Fibroblast of lung (primary cell): ENCODE results near the gene RARG. TPM values are rescaled to one million over a fixed set of nuclear protein-coding genes. Genes with fewer than 3 reads are reported as not detected.

Experiments
- DNase-seq, 2 donors: peaks; one replicate each; pipeline versions ENCODE4 v3.0.0 to v3.0.0-alpha.2; 2010; ENCODE audit warnings: low read depth in 2 of 2
- H2AFZ ChIP-seq: 2 replicates; pipeline ENCODE4 v1.5.1; 2012; ENCODE audit warnings: low read length, control low read depth, inconsistent platforms
- H3K27ac ChIP-seq: 2 replicates; pipeline ENCODE4 v1.5.1; 2011; ENCODE audit warnings: low read length, control low read depth; ENCODE audit not compliant: insufficient read depth
- H3K27me3 ChIP-seq: 2 replicates; pipeline ENCODE4 v1.5.1; 2011; ENCODE audit warnings: mild to moderate bottlenecking, low read length; ENCODE audit not compliant: control insufficient read depth, insufficient read depth
- H3K36me3 ChIP-seq: 2 replicates; pipeline ENCODE4 v1.5.1; 2011; ENCODE audit warnings: low read length; ENCODE audit not compliant: control insufficient read depth, insufficient read depth
- H3K4me1 ChIP-seq: 2 replicates; pipeline ENCODE4 v1.5.1; 2011; ENCODE audit warnings: low read length; ENCODE audit not compliant: control insufficient read depth, insufficient read depth; ENCODE audit errors: extremely low read depth
- H3K4me2 ChIP-seq: 2 replicates; pipeline ENCODE4 v1.5.1; 2011; ENCODE audit warnings: low read length, control low read depth; ENCODE audit not compliant: insufficient read depth; ENCODE audit errors: extremely low read depth
- H3K4me3 ChIP-seq, 4 experiments: fragments of 200-600 bp in 1 of 4; sonication (generic) in 1 of 4; replicated peaks in 1 of 4; 2 replicates each; pipeline ENCODE4 v1.5.1; 2011 to 2016; ENCODE audit warnings: low read length in 4 of 4, low read depth in 3 of 4, mild to moderate bottlenecking in 3 of 4, control low read depth in 2 of 4, inconsistent platforms in 1 of 4, mixed read lengths in 1 of 4; ENCODE audit not compliant: insufficient read depth in 1 of 4; ENCODE audit errors: control extremely low read depth in 1 of 4
- H3K79me2 ChIP-seq: 2 replicates; pipeline ENCODE4 v1.5.1; 2012; ENCODE audit warnings: mild to moderate bottlenecking, low read length, inconsistent platforms; ENCODE audit not compliant: control insufficient read depth, insufficient read depth
- H3K9ac ChIP-seq: 2 replicates; pipeline ENCODE4 v1.5.1; 2011; ENCODE audit warnings: mild to moderate bottlenecking, low read length, control low read depth; ENCODE audit not compliant: insufficient read depth
- H3K9me3 ChIP-seq: 2 replicates; pipeline ENCODE4 v1.5.1; 2012; ENCODE audit warnings: low read depth, low read length; ENCODE audit not compliant: control insufficient read depth, insufficient read depth
- H4K20me1 ChIP-seq: 2 replicates; pipeline ENCODE4 v1.5.1; 2011; ENCODE audit warnings: low read length; ENCODE audit not compliant: control insufficient read depth, insufficient read depth; ENCODE audit errors: extremely low read depth
- CTCF ChIP-seq, 2 donors: IDR thresholded peaks in 1 of 2; conservative IDR thresholded peaks in 1 of 2; 1 replicate in 1 of 2; 2 replicates in 1 of 2; pipeline ENCODE4 v1.5.1; 2011 to 2012; ENCODE audit warnings: low read length in 2 of 2, control low read depth in 1 of 2, inconsistent platforms in 1 of 2, low read depth in 1 of 2, mild to moderate bottlenecking in 1 of 2
- EZH2 ChIP-seq: IDR thresholded peaks from 2 replicates; pipeline ENCODE4 v1.5.1; 2012; ENCODE audit warnings: low read length, control low read depth, mild to moderate bottlenecking; ENCODE audit errors: missing control alignments
- polyA plus RNA-seq, 2 donors: library from polyadenylated mRNA; depleted of rRNA in 1 of 2; stranded (reverse) in 1 of 2; unstranded in 1 of 2; fragments of >200 nt; gene quantifications; 2 replicates each; pipeline ENCODE4 v1.2.1, GENCODE V29; 2011 to 2012; ENCODE audit warnings: missing spikeins in 1 of 2
- total RNA-seq: library from RNA; depleted of rRNA; stranded (reverse); fragments of >200 nt; gene quantifications from 2 replicates; pipeline ENCODE4 v1.2.1, GENCODE V29; 2014

RARG gene
- total and polyA plus RNA-seq, 2 donors (not counting 1 experiment from before 2014, with no cell fraction given): 30.4 to 51.4 TPM

DNA sequence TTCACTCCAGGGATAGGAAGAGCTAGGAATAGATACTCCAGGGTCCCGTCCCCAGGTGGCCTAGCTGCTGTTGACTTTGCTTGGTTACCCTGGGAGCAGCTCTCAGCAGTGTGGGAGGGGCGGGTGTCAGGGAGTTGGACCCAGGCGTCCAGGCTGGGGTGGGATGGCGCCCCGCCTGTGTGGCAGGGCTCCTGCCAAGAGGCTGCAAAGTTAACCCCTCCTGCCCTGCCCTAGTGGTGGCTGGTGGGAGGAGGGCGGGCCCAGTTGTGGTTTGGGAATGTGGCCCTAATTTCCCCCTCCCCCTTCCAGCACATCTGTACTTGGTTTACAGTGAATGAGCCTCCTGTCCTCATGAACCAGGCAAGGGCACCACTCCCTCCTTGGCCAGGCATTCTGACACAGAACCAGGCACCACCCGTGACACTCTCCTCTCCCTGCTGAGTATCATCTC is 1.7 kb upstream of the RARG start:
- no peak for DNase-seq
- H3K27me3 ChIP-seq: peaks cover 8% of the 10 kb centered on the region
- no peak overlapping the region for H2AFZ ChIP-seq
- H3K9me3 ChIP-seq: no peaks in the 10 kb centered on the region
- H3K79me2 ChIP-seq: no peaks in the 10 kb centered on the region
- H3K27ac ChIP-seq: no peak overlapping the region
- no peaks in the 10 kb centered on the region for H3K36me3 ChIP-seq
- H3K4me1 ChIP-seq: peaks cover 19% of the 10 kb centered on the region
- no peak overlapping the region for H3K9ac ChIP-seq
- no peaks in the 10 kb centered on the region for H4K20me1 ChIP-seq
- peak overlapping the region in 1 of 4 experiments; percentile 91 for H3K4me3 ChIP-seq
- TF ChIP-seq CTCF (conservative IDR thresholded peaks at IDR 0.05 in 1 of 2, IDR thresholded peaks at IDR 0.05 in 1 of 2; ENCODE audit: low read depth in 1 of 2, low read length in 2 of 2) (no peak), EZH2 (no peak)
- peak overlapping the region; percentile 89 for H3K4me2 ChIP-seq

- Histone ChIP-seq H3K9ac (no peak overlapping the region), H3K27me3 (peaks cover 8% of the 10 kb centered on the region), H3K4me3 (peak overlapping the region; percentile 38 to 91 (median 52)), H4K20me1 (no peaks in the 10 kb centered on the region), H3K27ac (no peak overlapping the region), H3K79me2 (no peaks in the 10 kb centered on the region), H3K9me3 (no peaks in the 10 kb centered on the region), H3K4me1 (peaks cover 19% of the 10 kb centered on the region), H2AFZ (peak overlapping the region; percentile 52), H3K36me3 (no peaks in the 10 kb centered on the region), H3K4me2 (peak overlapping the region; percentile 89)
- peak; percentile 21 to 49 for DNase-seq
- TF ChIP-seq EZH2 (peak; percentile 5), CTCF (conservative IDR thresholded peaks at IDR 0.05 in 1 of 2, IDR thresholded peaks at IDR 0.05 in 1 of 2; ENCODE audit: low read depth in 1 of 2, low read length in 2 of 2) (no peak)
Observed at GRCh38 chr12:53232646-53233461, 845 bp upstream of the RARG start.

DNA sequence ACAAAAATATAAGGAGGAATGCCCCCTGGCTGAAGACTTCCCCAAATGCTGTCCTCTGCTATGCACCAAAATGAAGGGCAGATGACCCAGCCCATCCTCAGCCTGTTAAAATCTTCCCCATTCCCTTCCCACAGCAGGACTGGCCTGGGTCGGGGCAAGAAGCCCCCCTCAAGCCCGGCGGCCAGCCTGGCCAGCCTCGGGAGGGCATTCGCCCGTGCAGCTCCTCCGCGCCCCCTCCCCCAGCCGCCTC is 413 bp downstream of the RARG start:
- H4K20me1 ChIP-seq: no peaks in the 10 kb centered on the region
- H3K27me3 ChIP-seq: peaks cover 3% of the 10 kb centered on the region
- TF ChIP-seq CTCF (conservative IDR thresholded peaks at IDR 0.05 in 1 of 2, IDR thresholded peaks at IDR 0.05 in 1 of 2; ENCODE audit: low read depth in 1 of 2, low read length in 2 of 2) (peak; percentile 10 to 12), EZH2 (no peak)
- peak overlapping the region; percentile 69 for H3K4me2 ChIP-seq
- no peak overlapping the region for H3K27ac ChIP-seq
- H3K36me3 ChIP-seq: peaks cover 2% of the 10 kb centered on the region
- no peaks in the 10 kb centered on the region for H3K9me3 ChIP-seq
- H3K9ac ChIP-seq: peak overlapping the region; percentile 58
- peak overlapping the region; percentile 41 to 91 (median 66) for H3K4me3 ChIP-seq
- H3K79me2 ChIP-seq: no peaks in the 10 kb centered on the region
- no peak overlapping the region for H2AFZ ChIP-seq
- no peak for DNase-seq
- peaks cover 19% of the 10 kb centered on the region for H3K4me1 ChIP-seq
